ENCODE results near the gene ST7L. TPM values are rescaled to one million over a fixed set of nuclear protein-coding genes. Genes with fewer than 3 reads are reported as not detected.

The ST7L gene
- total and polyA plus RNA-seq, 9 of the 15 experiments (the other 6 are each of a cell fraction or from before 2014, with no cell fraction given), result 9.0 to 32.5 (median 26.6) TPM

- intact Hi-C loops (cut with micrococcal nuclease) (loop anchor here (1.0 to 10.0 kb wide), 4 partner anchors 54 to 185 kb away; no protein-coding TSS in a partner anchor), in situ Hi-C loops (cut with MboI) (loop anchor here (5.0 to 10.0 kb wide), 4 partner anchors 88 to 227 kb away; partner anchors contain the start of gene RHOC)
- Histone ChIP-seq H3K79me2 (ENCODE audit: control insufficient read depth, insufficient read depth, low read length) (peaks cover 79% of the 10 kb centered on the region), H3K4me2 (ENCODE audit: insufficient read depth, low read length) (peak within 1 kb of the TSS; percentile 97), H3K27me3 (ENCODE audit: control insufficient read depth in 2 of 2, insufficient read depth in 2 of 2, low read length in 2 of 2) (no peaks in the 10 kb centered on the region), H3K4me1 (replicated peaks in 1 of 2; ENCODE audit: control insufficient read depth in 2 of 2, insufficient read depth in 2 of 2, low read length in 2 of 2) (peaks cover 6 to 16% of the 10 kb centered on the region in 2 experiments), H3K9me3 (replicated peaks; ENCODE audit: control insufficient read depth, insufficient read depth, low read depth, low read length) (no peaks in the 10 kb centered on the region), H4K20me1 (replicated peaks; ENCODE audit: control insufficient read depth, insufficient read depth, low read length) (peaks cover 11% of the 10 kb centered on the region), H3K27ac (ENCODE audit: extremely low read depth, low read depth, low read length) (peak within 1 kb of the TSS; percentile 99), H3K4me3 (peak within 1 kb of the TSS; percentile 79), H3K36me3 (ENCODE audit: control insufficient read depth, insufficient read depth, low read length) (peaks cover 34% of the 10 kb centered on the region), H3K9me1 (ENCODE audit: control insufficient read depth, insufficient read depth, low read length) (peaks cover under 1% of the 10 kb centered on the region), H3K9ac (ENCODE audit: insufficient read depth in 1 of 2, low read depth in 2 of 2, low read length in 2 of 2) (peak within 1 kb of the TSS; percentile 94 to 99), H2AFZ (ENCODE audit: low read depth, low read length) (peak within 1 kb of the TSS; percentile 82)
- DNase-seq (ENCODE audit: extremely low read depth in 1 of 4, low spot score in 3 of 4), result peak; percentile 86 to 97 (median 90)
- ChIA-PET POLR2A (interaction anchor here (0.6 to 2.9 kb wide), 12 partner anchors 11 to 258 kb away, joined by 3 to 24 read pairs (median 5); no protein-coding TSS in a partner anchor), CTCF (ENCODE audit: low intra/inter-chr PET ratio) (no interaction called here)
- under 1% methylated on average over 50 of the region's 50 CpGs for WGBS (ENCODE audit: insufficient coverage, low coverage, missing lambda C conversion rate)
- peak; percentile 90 for FAIRE-seq
- peak; percentile 90 for ATAC-seq
- BruUV-seq (replicated peaks), result no TSS peak
- TF ChIP-seq RAD51 (IDR thresholded peaks at IDR 0.05; ENCODE audit: borderline replicate concordance, low read depth) (peak; percentile 6; the same call in 1 of the 2 replicates), SMARCA4 (IDR thresholded peaks at IDR 0.05) (peak; percentile 64; the same call in 1 of the 2 replicates), PKNOX1 (IDR thresholded peaks at IDR 0.05) (peak; percentile 96), ARNT (IDR thresholded peaks at IDR 0.05) (no peak; a peak in 1 of 4 replicates), SAFB2 (IDR thresholded peaks at IDR 0.05; ENCODE audit: borderline replicate concordance, low read depth, low read length, severe bottlenecking) (no peak), CAMTA2 (CRISPR knock-in tag; conservative IDR thresholded peaks at IDR 0.05) (no peak), PRPF4 (IDR thresholded peaks at IDR 0.05; ENCODE audit: insufficient read depth, low read depth, low read length, poor library complexity, severe bottlenecking) (no peak), POLR2AphosphoS2 (IDR thresholded peaks at IDR 0.05; ENCODE audit: low read length) (peak; percentile 81; the same call in 1 of the 2 replicates), TEAD2 (tag; IDR thresholded peaks at IDR 0.05) (no peak)
Measured at GRCh38 chr1:112619518-112620376, 806 bp upstream of the ST7L start, which contains the start of gene CAPZA1. Gene CAPZA1, plus strand, starts transcription at chr1:112619832. Its CDS starts 13 bp downstream, at chr1:112619845.

All from K562 (cell line).